Upper lobe of left lung (tissue), 4 donors: ENCODE results near the gene SEMA4D.

Experiments
- CTCF ChIP-seq, 6 experiments: fragments of 450-650 bp in 4 of 6; fragments of 200-600 bp in 2 of 6; sonication (generic) in 2 of 6; IDR thresholded peaks; one replicate each; pipeline ENCODE4 v1.5.1; 2016 to 2019; ENCODE audit warnings: antibody characterized with exemption in 6 of 6
- EP300 ChIP-seq, 4 donors: sonication (generic); formaldehyde crosslinking; IDR thresholded peaks; one replicate each; pipeline ENCODE4 v1.5.1; 2017; ENCODE audit warnings: antibody characterized with exemption in 4 of 4, control low read depth in 2 of 4
- POLR2A ChIP-seq, 4 donors: fragments of 450-650 bp; IDR thresholded peaks; one replicate each; pipeline ENCODE4 v1.5.1; 2016 to 2017; ENCODE audit warnings: antibody characterized with exemption in 4 of 4, mild to moderate bottlenecking in 2 of 4
- POLR2AphosphoS5 ChIP-seq, 2 donors: sonication (generic); formaldehyde crosslinking; IDR thresholded peaks; one replicate each; pipeline ENCODE4 v1.5.1; 2017; ENCODE audit warnings: antibody characterized with exemption in 2 of 2

GRCh38 chr9:89505911-89506310, 8.0 kb upstream of the SEMA4D start:
- TF ChIP-seq CTCF (IDR thresholded peaks at IDR 0.05) (no peak), EP300 (IDR thresholded peaks at IDR 0.05) (no peak), POLR2A (IDR thresholded peaks at IDR 0.05) (no peak), POLR2AphosphoS5 (IDR thresholded peaks at IDR 0.05) (no peak)
